ENCODE data around the gene LRRC26. TPM values are rescaled to one million over a fixed set of nuclear protein-coding genes. Genes with fewer than 3 reads are reported as not detected.

LRRC26 gene
- total and polyA plus RNA-seq, 2 of the 13 experiments (the other 11 are each of a cell fraction or from before 2014, with no cell fraction given): not detected

DNA sequence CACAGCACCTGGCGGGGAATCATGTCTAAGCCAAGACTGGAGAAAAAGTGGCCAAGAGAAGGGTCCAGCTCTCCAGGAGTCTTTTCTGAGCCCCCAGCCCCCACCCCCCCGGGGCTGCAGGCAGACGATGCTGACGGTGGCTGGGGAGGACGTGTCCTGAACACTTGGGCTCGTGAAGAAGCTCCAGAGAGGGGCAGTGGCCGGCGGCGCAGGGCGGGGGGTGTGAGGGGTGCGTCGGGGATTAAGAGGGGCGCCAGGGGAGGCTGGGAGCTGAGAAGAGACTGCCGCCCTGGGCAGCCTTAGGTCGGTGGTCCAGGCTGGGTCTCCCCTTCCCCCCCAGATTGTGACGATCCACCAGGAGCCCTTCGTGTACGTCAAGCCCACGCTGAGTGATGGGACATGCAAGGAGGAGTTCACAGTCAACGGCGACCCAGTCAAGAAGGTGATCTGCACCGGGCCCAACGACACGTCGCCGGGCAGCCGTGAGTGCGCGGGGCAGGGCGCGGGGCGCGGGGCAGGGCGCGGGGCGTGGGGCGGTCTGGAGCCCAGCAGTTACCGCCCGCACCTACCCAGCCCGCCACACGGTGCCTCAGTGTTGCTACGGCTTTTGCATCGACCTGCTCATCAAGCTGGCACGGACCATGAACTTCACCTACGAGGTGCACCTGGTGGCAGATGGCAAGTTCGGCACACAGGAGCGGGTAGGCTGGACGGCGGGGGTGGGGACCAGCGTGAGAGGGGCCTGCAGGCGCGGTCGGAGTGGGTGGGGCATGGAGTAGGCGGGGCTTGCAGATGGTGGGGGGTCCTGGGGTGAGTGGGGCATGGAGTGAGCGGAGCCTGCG lies 8.9 kb downstream of the LRRC26 start:
- no peak for ATAC-seq
- H3K4me1 ChIP-seq (ENCODE audit: insufficient read depth, low read length): no peaks in the 10 kb centered on the region

DNA sequence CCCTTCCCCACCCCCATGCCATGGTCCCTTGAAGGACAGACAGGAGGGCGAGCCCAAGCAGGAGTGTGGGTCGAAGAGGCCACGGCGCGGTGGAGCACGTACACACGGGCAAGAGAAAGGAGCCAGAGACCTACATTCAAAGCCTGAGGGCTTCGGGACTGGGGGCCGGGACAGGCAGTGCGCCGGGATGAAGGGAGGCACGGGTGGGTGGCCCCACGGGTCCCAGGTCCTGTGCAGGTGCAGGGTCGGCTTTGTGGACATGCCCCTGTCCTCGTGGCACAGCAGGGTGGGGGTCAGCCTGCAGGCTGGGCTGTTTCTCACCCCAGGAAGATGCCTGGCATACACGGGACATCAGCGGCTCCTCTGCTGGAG lies 9.8 kb downstream of the LRRC26 start:
- FAIRE-seq: no peak
- no TSS peak for BruUV-seq (replicated peaks)

More for the DNA sequence above, 8.9 kb downstream of the LRRC26 start:
- CTCF ChIA-PET (ENCODE audit: low intra/inter-chr PET ratio, low total read pairs): no interaction called here
- TF ChIP-seq NKX3-1 (CRISPR knock-in tag; IDR thresholded peaks at IDR 0.05): no peak
- TF ChIP-seq MTF2 (CRISPR knock-in tag; IDR thresholded peaks at IDR 0.05; ENCODE audit: borderline replicate concordance): 0 out of 2 replicates have a peak, but pooled peaks have one; percentile 25
- Histone ChIP-seq H3K4me3 (replicated peaks in 1 of 3; ENCODE audit: insufficient read depth in 1 of 3, low read depth in 2 of 3, low read length in 3 of 3) (no peak overlapping the region), H3K79me2 (ENCODE audit: insufficient read depth, low read length) (no peaks in the 10 kb centered on the region), H3K9ac (ENCODE audit: insufficient read depth, low read depth, low read length) (no peak overlapping the region), H4K20me1 (ENCODE audit: insufficient read depth, low read length) (no peaks in the 10 kb centered on the region), H3K27ac (ENCODE audit: extremely low read length, insufficient read depth, low read length) (no peak overlapping the region), H3K27me3 (ENCODE audit: control insufficient read depth in 1 of 2, insufficient read depth in 2 of 2, low read length in 2 of 2) (peaks cover 15 to 86% of the 10 kb centered on the region in 2 experiments; a peak in 4 of 5 replicates), H2AFZ (ENCODE audit: low read length) (no peak overlapping the region), H3K36me3 (replicated peaks in 1 of 2; ENCODE audit: control insufficient read depth in 1 of 2, insufficient read depth in 2 of 2, low read length in 2 of 2) (no peaks in the 10 kb centered on the region), H3K9me3 (ENCODE audit: low read length) (no peaks in the 10 kb centered on the region), H3K4me2 (ENCODE audit: low read depth, low read length) (no peak overlapping the region)
- no TSS peak for BruUV-seq (replicated peaks)
- FAIRE-seq: no peak
- WGBS (ENCODE audit: low lambda C conversion rate): 30% methylated on average over 35 of the region's 56 CpGs
- DNase-seq (ENCODE audit: low spot score): no peak
- in situ Hi-C loops (cut with HindIII; ENCODE audit: extremely low pct_ligation_motif_present, low pct_unique_long_range_greater_than_20kb): no loop called here
- intact Hi-C loops (cut with micrococcal nuclease; ENCODE audit: unreplicated experiment): no loop called here
- POLR2A ChIA-PET: interaction anchor here (0.6 kb wide), 1 partner anchor 9 kb away, joined by 3 read pairs; the partner anchor contains the start of gene LRRC26

More for the DNA sequence above, 9.8 kb downstream of the LRRC26 start:
- intact Hi-C loops (cut with micrococcal nuclease; ENCODE audit: unreplicated experiment) (no loop called here), in situ Hi-C loops (cut with HindIII; ENCODE audit: extremely low pct_ligation_motif_present, low pct_unique_long_range_greater_than_20kb) (no loop called here)
- 6% methylated on average over 7 of the region's 17 CpGs for WGBS (ENCODE audit: low lambda C conversion rate)
- Histone ChIP-seq H3K9ac (ENCODE audit: insufficient read depth, low read depth, low read length) (no peak overlapping the region), H3K4me2 (ENCODE audit: low read depth, low read length) (no peak overlapping the region), H3K79me2 (ENCODE audit: insufficient read depth, low read length) (no peaks in the 10 kb centered on the region), H3K27ac (ENCODE audit: extremely low read length, insufficient read depth, low read length) (no peak overlapping the region), H3K4me3 (replicated peaks in 1 of 3; ENCODE audit: insufficient read depth in 1 of 3, low read depth in 2 of 3, low read length in 3 of 3) (no peak overlapping the region), H3K36me3 (replicated peaks in 1 of 2; ENCODE audit: control insufficient read depth in 1 of 2, insufficient read depth in 2 of 2, low read length in 2 of 2) (no peaks in the 10 kb centered on the region), H3K4me1 (ENCODE audit: insufficient read depth, low read length) (no peaks in the 10 kb centered on the region), H3K9me3 (ENCODE audit: low read length) (no peaks in the 10 kb centered on the region), H3K27me3 (ENCODE audit: control insufficient read depth in 1 of 2, insufficient read depth in 2 of 2, low read length in 2 of 2) (peaks cover 13 to 81% of the 10 kb centered on the region in 2 experiments; a peak in 4 of 5 replicates), H2AFZ (ENCODE audit: low read length) (no peak overlapping the region), H4K20me1 (ENCODE audit: insufficient read depth, low read length) (no peaks in the 10 kb centered on the region)
- TF ChIP-seq SRSF9 (IDR thresholded peaks at IDR 0.05; ENCODE audit: borderline replicate concordance, insufficient read depth, low read depth, low read length, poor library complexity, severe bottlenecking): no peak
- no peak for TF ChIP-seq MATR3 (CRISPR knock-in tag; IDR thresholded peaks at IDR 0.05)
- no peak for TF ChIP-seq ZNF329 (CRISPR knock-in tag; IDR thresholded peaks at IDR 0.05; ENCODE audit: low read depth)
- ATAC-seq (no peak), DNase-seq (ENCODE audit: low spot score) (no peak)
- ChIA-PET POLR2A (no interaction called here), CTCF (ENCODE audit: low intra/inter-chr PET ratio, low total read pairs) (no interaction called here)

Data from HepG2 (cell line).